HG03460 (cell line): ENCODE measurements around the gene ODF4.
"Not testable (repeated sequence)": the region's sequence is repeated elsewhere in the genome, so short reads cannot be mapped to it uniquely, and the experiment has no call there.

Experiments used
- ATAC-seq: cut with Tn5 transposase; IDR thresholded peaks from one replicate; pipeline ENCODE4 v1.9.1; 2021; ENCODE audit not compliant: unreplicated experiment

The ODF4 gene

GRCh38 chr17:8393470-8394231 is 54.0 kb downstream of the ODF4 start:
- no peak for ATAC-seq

- not testable (repeated sequence) for ATAC-seq
Observed at GRCh38 chr17:8394497-8394896, 54.9 kb downstream of the ODF4 start.
